ENCODE data around the gene SAMD7.

SAMD7 gene

GRCh38 chr3:169911272-169911671, at the start of gene SAMD7:
Gene SAMD7 (plus strand): TSS chr3:169911572. CDS start chr3:169919499, 7,927 bp downstream.
- no peak for DNase-seq (ENCODE audit: low read depth in 1 of 2, low spot score in 1 of 2)

DNA sequence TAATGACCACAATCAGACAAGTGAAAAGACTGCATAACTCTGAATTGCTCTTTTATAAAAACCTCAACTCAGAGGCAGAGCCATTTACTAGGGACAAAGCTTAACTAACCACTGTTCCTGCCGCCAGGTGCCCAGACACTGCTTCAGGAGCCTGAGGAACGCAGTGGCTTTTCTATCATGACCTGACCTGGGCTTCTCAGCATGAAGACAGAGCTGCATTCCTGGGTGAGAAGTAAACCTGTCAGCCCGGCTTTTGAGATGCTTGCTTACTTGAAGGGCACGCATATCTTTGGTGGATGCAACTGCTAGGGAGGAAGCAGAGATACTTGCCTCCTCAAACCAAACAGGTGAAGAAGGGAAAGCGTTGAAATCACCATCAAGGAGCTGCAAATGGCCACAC, 49.5 kb upstream of the SAMD7 start:
- no peak for DNase-seq (ENCODE audit: low read depth in 1 of 2, low spot score in 1 of 2)

DNA sequence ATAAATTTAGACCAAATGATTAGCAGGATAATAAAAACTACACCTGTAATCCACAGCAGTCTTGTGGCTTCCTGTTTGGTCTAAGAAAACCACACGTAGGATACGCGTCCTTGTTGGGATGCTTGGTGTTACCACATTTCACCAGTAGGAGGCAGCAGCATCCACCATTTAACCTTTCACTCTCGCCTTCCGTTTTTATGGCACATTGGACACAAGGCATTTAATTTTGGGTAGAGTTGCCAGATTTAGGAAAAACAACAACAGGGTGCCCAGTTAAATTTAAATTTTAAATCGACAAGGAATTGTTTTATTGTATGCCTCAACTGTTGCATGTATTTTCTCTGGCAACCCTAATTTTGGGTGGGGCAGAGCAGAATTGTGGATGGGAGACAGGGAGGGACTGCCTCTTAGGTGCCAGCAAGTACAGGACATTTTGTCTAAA, 47.9 kb upstream of the SAMD7 start:
- peak; percentile 16 to 23 for DNase-seq (ENCODE audit: low read depth in 1 of 2, low spot score in 1 of 2)

DNA sequence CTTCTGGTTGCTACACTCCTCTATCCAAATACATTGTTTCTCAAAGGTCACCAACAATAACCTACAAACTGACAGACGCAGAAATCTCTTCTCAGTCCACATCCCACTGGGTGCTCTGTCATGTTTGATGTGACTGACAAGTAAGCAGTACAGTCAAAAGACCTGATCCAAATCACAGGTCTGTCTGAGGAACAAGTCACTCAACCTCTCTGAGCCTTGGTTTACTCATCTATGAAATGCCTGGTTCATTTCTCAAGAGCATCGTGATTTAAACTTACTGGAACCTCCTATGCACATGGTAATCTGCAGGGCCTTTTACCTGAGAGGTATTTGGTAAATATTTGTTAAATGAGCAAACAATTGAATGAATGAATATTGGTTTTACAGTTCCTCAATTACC, 47.1 kb upstream of the SAMD7 start:
- no peak for DNase-seq (ENCODE audit: low read depth in 1 of 2, low spot score in 1 of 2)

GRCh38 chr3:169865176-169865767, 46.1 kb upstream of the SAMD7 start:
- peak in 1 of 2 donors; percentile 7 for DNase-seq (ENCODE audit: low read depth in 1 of 2, low spot score in 1 of 2)

DNA sequence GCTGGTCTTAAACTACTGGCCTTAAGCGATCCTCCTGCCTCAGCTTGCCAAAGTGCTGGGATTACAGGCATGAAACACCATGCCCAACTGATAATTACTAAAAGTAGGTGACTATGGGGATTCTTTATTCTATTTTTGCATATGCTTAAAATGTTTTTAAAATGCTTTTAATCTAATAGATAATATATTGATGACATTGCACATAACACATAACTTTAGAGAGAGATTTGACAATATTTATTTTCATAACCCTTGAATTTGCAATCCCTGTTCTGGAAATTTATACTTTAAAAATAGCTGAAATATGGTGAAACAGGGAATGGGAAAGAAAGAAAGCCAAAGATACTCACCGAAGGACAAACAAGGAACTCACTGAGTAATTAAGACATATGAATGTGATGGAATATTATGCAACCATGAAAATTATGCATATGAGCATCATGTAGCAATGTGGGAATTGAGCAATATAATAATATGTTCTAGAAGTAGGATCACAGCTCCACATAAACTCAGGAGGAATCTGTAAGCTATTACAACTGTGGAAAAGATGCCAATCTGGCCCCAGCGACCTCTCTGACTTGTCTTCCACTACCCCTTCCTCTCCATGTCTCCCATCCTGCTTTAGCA, 43.7 kb upstream of the SAMD7 start:
- no peak for DNase-seq (ENCODE audit: low read depth in 1 of 2, low spot score in 1 of 2)

GRCh38 chr3:169868369-169868768, 43.0 kb upstream of the SAMD7 start:
- no peak for DNase-seq (ENCODE audit: low read depth in 1 of 2, low spot score in 1 of 2)

- DNase-seq (ENCODE audit: low read depth in 1 of 2, low spot score in 1 of 2) = no peak
Observed at GRCh38 chr3:169869484-169870220, 41.7 kb upstream of the SAMD7 start, which contains the start of gene LRRC31. Gene LRRC31 (minus strand): TSS chr3:169869935. CDS start chr3:169869807, 128 bp downstream.

- DNase-seq (ENCODE audit: low read depth in 1 of 2, low spot score in 1 of 2) = no peak
Observed at GRCh38 chr3:169871129-169871886, 40.1 kb upstream of the SAMD7 start.

GRCh38 chr3:169879013-169879557, 32.3 kb upstream of the SAMD7 start:
- DNase-seq (ENCODE audit: low read depth in 1 of 2, low spot score in 1 of 2) = no peak

GRCh38 chr3:169879845-169880575, 31.4 kb upstream of the SAMD7 start:
- no peak for DNase-seq (ENCODE audit: low read depth in 1 of 2, low spot score in 1 of 2)

- DNase-seq (ENCODE audit: low read depth in 1 of 2, low spot score in 1 of 2) = no peak
Observed at GRCh38 chr3:169880576-169881250, 30.7 kb upstream of the SAMD7 start.

GRCh38 chr3:169886671-169887070, 24.7 kb upstream of the SAMD7 start:
- no peak for DNase-seq (ENCODE audit: low read depth in 1 of 2, low spot score in 1 of 2)

DNA sequence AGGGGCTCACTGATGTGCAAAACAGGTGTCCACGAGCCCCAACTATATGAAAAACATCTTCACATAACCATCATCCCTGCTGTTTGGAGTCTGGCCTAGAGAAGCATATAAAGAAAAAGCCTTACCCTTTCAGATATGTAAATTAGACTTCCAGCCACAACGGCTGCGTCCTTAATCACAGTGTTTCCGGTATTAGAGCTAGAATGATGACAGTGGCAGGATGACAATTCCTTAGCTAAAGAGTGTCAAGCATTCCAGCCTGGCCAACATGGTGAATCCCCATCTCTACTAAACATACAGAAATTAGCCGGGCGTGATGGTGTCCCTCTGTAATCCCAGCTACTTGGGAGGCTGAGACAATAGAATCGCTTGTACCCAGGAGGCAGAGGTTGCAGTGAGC, 19.5 kb upstream of the SAMD7 start:
- no peak for DNase-seq (ENCODE audit: low read depth in 1 of 2, low spot score in 1 of 2)

DNA sequence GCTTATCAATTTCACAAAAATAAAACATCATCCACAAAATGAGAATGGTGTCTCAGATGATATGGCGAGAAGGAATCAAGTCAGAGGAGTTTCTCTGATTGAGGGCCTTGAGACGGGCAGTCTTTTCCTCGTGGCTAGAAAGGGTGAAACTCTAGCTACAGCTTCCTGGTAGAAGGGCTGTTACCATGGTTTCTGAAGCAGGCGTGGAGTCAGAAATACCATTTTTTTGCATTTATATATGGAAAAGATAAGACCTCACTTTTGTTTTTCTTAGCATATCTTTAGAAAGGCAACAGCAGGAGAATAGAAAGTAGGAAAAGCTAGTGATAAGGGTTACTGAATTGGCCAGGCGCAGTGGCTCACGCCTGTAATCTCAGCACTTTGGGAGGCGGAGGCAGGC, 17.3 kb upstream of the SAMD7 start:
- no peak for DNase-seq (ENCODE audit: low read depth in 1 of 2, low spot score in 1 of 2)

- DNase-seq (ENCODE audit: low read depth in 1 of 2, low spot score in 1 of 2) = no peak
Observed at GRCh38 chr3:169895072-169895471, 16.3 kb upstream of the SAMD7 start.

DNA sequence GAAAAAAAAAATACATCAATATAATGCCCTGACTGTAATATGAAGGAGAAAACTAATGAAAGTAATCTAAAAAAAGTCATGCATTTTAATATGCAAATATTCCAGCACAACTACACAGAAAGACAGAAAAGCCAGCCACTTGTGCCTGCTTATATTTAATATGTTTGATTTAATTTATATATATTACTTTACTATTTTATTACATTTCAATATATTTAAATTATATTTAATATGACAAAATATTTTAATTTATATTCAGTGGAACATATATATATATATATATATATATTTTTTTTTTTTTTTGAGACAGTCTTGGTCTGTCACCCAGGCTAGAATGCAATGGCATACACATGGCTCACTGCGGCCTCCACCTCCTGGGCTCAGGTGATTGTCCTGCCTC, 14.1 kb upstream of the SAMD7 start:
- DNase-seq (ENCODE audit: low read depth in 1 of 2, low spot score in 1 of 2) = no peak

DNA sequence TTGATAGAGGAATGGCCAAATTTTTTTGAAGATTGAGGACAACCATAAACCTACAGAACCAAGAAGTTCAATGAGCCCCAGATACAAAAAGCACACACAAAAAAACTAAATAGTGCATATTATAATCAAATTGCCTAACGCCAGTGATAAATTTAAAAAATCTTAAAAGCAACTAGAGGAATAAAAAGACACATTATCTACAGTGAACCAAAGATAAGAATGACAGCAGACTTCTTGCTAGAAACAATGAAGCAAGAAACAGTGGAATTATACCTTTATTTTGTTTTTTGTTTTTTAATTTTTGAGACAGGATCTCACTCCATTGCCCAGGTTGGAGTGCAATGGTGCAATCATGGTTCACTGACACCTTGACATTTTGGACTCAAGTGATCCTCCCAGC, 9.9 kb upstream of the SAMD7 start:
- DNase-seq (ENCODE audit: low read depth in 1 of 2, low spot score in 1 of 2) = no peak

GRCh38 chr3:169905404-169905803, 6.0 kb upstream of the SAMD7 start:
- no peak for DNase-seq (ENCODE audit: low read depth in 1 of 2, low spot score in 1 of 2)

GRCh38 chr3:169907476-169907875, 3.9 kb upstream of the SAMD7 start:
- no peak for DNase-seq (ENCODE audit: low read depth in 1 of 2, low spot score in 1 of 2)
